ENCODE data around the gene BCAS4.

DNA sequence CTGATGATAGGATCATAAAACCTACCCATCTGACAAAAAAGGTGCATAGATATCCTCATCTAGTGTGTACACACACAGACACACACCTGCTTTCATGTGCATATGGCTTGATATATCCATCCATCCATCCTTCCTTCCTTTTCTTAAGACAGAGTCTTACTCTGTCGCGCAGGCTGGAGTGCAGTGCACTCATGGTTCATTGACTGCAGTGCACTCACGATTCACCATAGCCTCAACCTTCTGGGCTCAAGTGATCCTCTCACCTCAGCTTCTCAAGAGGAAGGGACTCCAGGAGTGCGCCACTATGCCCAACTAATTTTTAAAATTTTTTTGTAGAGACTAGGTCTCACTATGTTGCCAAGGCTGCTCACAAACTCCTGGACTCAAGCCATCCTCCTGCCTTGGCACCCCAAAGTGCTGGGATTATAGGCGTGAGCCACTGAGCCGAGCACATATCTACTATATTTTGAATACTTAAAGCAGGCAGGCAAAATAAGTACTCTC is 109.3 kb downstream of the BCAS4 start:
- TF ChIP-seq, protein P1, sequence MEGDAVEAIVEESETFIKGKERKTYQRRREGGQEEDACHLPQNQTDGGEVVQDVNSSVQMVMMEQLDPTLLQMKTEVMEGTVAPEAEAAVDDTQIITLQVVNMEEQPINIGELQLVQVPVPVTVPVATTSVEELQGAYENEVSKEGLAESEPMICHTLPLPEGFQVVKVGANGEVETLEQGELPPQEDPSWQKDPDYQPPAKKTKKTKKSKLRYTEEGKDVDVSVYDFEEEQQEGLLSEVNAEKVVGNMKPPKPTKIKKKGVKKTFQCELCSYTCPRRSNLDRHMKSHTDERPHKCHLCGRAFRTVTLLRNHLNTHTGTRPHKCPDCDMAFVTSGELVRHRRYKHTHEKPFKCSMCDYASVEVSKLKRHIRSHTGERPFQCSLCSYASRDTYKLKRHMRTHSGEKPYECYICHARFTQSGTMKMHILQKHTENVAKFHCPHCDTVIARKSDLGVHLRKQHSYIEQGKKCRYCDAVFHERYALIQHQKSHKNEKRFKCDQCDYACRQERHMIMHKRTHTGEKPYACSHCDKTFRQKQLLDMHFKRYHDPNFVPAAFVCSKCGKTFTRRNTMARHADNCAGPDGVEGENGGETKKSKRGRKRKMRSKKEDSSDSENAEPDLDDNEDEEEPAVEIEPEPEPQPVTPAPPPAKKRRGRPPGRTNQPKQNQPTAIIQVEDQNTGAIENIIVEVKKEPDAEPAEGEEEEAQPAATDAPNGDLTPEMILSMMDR (IDR thresholded peaks at IDR 0.05; ENCODE audit: low read length) = no peak
- TF ChIP-seq EZH2 (IDR thresholded peaks at IDR 0.05; ENCODE audit: borderline replicate concordance, low read length) = no peak
